Skeletal muscle cell (primary cell): ENCODE results near the gene IYD.

Experiments
- DNase-seq: peaks from one replicate; pipeline ENCODE4 v3.0.0-alpha.2; 2010; ENCODE audit warnings: low read depth
- H3K4me3 ChIP-seq: 2 replicates; pipeline ENCODE4 v1.5.1; 2011; ENCODE audit warnings: low read depth, mild to moderate bottlenecking, control low read depth, low read length, moderate library complexity

IYD gene, protein sequence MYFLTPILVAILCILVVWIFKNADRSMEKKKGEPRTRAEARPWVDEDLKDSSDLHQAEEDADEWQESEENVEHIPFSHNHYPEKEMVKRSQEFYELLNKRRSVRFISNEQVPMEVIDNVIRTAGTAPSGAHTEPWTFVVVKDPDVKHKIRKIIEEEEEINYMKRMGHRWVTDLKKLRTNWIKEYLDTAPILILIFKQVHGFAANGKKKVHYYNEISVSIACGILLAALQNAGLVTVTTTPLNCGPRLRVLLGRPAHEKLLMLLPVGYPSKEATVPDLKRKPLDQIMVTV

DNA sequence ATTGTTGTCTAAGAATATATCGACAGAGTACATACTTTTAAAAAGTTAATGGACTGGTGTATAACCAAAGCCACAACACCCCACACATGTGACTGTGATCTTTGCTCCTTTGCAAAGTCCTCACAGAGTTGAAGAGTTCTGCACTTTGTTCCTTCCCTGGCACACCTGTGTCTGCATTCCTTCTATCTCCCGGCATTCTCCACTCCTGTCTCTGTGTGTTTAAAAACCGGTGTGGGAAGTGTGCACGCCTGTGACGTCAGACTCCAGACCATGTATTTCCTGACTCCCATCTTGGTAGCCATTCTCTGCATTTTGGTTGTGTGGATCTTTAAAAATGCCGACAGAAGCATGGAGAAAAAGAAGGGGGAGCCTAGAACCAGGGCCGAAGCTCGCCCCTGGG lies at the start of gene IYD:
Gene IYD (plus strand): TSS at position 251 of the 400 bp plus-strand sequence. CDS start 20 bp downstream, at position 271.
- no peak for DNase-seq
- no peak within 1 kb of the TSS for H3K4me3 ChIP-seq

DNA sequence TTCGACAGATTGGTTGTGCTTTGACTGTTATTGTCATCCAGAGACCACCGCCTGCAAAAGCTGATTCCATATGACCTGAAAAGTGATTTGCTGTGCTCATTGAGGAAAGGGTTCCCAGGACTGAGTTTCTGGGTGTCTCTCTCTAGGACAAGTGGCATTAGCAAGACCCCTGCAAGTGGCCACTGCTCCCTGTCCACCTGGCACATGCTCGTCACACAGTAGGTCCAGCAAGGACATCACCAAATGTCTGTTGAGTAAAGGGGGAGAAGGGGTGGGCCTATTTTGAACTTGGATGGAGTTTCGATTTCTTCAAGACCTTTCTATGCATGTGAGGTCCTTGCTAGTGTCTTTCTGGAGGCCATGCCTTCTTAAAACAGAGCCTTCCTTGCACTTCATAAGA lies 48.9 kb upstream of the IYD start:
- no peak overlapping the region for H3K4me3 ChIP-seq
- DNase-seq: no peak

DNA sequence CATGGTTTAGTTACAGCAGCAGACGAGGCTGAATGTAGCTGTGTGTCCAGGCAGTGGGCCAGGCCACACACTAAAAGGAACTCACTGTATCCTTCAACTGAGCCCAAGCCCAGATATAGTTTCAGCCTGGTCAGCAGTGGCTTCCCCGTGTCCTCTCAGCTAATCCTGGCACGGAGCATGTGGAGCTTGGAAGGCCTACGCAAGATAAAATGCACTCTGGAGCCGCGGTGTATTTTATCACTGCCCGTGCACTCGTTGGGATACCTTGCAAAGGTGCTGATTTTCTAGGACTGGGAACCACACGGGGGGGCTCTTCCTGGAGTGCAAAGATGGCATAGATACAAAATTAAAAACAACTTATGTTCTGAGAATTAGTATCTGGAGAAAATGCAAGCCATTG lies 48.4 kb upstream of the IYD start:
- H3K4me3 ChIP-seq: no peak overlapping the region
- DNase-seq: peak; percentile 41

DNA sequence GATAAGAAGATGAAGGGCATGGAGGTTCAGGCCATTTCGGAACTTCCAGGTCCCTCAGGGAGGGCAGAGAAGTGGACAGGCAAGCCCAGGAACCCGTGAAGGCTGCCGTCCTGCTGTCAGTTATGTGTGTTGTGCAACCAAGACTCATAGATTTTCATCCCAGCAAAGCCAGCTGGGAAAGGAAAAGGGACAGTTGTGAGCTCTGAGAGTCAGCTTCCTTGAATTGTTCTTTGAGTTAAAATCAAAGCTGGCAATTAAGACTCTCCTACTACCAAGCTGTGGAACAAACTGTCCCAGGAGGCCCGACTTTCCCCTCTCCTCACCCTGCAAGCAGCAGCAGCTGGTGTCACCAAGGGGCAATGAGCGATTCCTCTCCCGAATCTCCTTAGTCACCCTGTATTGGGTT lies 46.3 kb upstream of the IYD start:
- H3K4me3 ChIP-seq: no peak overlapping the region
- DNase-seq: no peak

- H3K4me3 ChIP-seq: no peak overlapping the region
- DNase-seq: no peak
Observed at GRCh38 chr6:150323205-150323604, 45.6 kb upstream of the IYD start.

GRCh38 chr6:150324044-150324443 lies 44.8 kb upstream of the IYD start:
- H3K4me3 ChIP-seq: no peak overlapping the region
- DNase-seq: no peak

DNA sequence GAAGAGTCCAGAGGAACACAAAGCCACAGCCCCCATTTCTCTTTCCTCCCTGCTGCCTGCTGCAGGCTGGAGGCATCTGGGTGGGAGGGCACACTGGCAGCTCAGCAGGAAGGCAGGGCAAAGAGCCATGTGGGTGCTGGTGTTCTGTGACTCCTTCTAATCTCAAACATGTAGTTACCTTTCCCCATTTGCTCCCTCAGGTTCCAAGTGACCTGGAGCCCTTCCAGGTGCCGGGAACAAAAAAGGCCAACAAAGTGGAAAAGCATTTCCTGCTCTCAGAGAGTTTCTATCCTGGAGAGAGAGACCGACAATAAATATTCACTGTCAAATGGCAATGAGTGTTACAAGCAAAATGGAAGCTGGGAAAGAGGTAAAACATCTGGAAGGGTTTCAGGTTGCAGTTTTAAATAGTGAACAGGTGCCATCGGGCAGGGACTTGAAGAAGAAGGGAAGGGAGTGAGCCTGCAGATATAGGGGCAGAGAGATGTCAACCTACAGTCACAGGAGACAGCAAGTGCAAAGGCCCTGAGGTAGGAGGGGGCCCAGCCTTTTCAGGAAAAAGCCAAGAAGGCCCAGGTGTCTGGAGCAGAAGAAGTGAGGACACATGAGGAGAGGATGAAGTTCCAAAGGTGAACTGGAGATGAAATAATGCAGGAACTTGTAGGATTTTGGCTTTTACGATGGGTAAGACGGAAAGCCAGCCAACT lies 43.6 kb upstream of the IYD start:
- DNase-seq: no peak
- H3K4me3 ChIP-seq: no peak overlapping the region

DNA sequence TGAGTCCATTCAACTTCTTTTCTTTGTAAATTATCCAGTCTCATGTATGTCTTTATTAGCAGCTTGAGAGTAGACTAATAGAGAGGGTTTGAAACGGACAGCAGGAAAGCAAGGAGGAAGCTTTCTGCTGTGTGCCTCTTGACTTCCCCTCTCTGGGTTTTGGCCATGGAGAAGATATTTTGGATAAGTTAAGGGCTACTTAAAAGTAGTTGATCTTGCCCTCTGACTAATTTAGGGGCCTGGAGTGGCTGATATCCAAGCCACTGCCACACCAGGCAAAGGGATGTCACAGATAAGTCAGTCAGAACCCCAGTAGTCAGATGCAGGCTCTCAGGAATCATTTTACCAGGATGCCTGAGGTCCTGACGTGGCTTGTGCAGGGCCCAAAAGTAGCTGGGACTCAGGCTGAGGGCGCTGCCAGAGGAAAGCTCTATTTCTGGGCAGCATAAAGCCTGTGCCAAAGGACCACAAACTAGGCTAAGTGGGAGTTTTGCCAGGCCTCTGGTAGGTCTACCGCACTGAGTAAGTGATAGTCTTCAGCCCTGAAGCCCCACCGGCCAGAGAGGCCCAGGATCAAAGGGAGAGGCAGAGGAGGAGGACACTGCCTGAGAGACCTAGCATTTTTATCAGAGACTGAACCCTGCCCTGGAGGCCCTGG lies 41.6 kb upstream of the IYD start:
- no peak for DNase-seq
- H3K4me3 ChIP-seq: no peak overlapping the region

GRCh38 chr6:150328744-150329405 lies 39.9 kb upstream of the IYD start:
- no peak overlapping the region for H3K4me3 ChIP-seq
- DNase-seq: no peak

DNA sequence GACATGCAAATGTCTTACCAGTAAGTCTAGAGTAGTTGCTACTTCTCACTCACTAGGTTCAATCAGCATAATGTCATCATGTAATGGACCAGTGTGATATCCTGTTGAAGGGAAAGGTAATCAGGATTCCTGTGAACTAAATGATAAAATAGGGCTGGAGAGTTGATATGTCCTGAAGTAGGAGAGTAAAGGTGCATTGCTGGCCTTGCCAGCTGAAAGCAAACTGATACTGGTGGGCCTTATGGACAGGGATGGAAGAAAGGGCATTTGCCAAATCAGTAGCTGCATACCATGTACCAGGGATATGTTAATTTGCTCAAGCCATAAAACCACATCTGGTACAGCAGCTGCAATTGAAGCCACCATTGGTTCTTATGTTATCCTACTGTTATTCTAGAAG lies 37.5 kb upstream of the IYD start:
- H3K4me3 ChIP-seq: no peak overlapping the region
- DNase-seq: no peak

- H3K4me3 ChIP-seq: no peak overlapping the region
- no peak for DNase-seq
Observed at GRCh38 chr6:150332939-150333584, 35.8 kb upstream of the IYD start.

GRCh38 chr6:150333585-150333941 lies 35.2 kb upstream of the IYD start:
- no peak overlapping the region for H3K4me3 ChIP-seq
- no peak for DNase-seq

GRCh38 chr6:150334790-150335783 lies 33.7 kb upstream of the IYD start:
- peak; percentile 45 for DNase-seq

GRCh38 chr6:150336299-150336698 lies 32.5 kb upstream of the IYD start:
- H3K4me3 ChIP-seq: no peak overlapping the region
- no peak for DNase-seq

More at GRCh38 chr6:150334790-150335783, 33.7 kb upstream of the IYD start:
- no peak overlapping the region for H3K4me3 ChIP-seq

GRCh38 chr6:150336708-150337107 lies 32.1 kb upstream of the IYD start:
- no peak for DNase-seq
- no peak overlapping the region for H3K4me3 ChIP-seq

- no peak for DNase-seq
- H3K4me3 ChIP-seq: no peak overlapping the region
Observed at GRCh38 chr6:150342126-150342525, 26.7 kb upstream of the IYD start.

DNA sequence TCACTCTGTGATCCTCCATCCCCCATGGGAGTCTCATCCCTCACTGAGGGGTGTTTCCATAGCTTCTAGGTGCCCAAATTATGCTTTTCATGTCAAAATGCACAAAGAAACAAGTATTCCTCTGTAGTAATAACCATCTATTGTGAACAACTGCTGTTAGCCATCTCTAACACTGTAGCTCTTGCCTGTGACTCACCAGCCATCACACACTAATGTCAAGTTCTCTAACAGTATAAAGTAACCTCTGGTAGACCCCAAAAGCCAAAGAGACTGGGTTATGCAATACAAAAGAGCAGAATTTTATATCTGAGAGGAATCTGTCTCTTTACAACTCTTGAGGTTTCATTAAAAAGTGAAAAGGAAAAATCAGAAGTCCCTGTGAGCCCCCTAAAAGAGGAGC lies 25.4 kb upstream of the IYD start:
- peak; percentile 47 for DNase-seq

GRCh38 chr6:150345781-150346180 lies 23.0 kb upstream of the IYD start:
- DNase-seq: no peak
- H3K4me3 ChIP-seq: no peak overlapping the region

More for the DNA sequence above, 25.4 kb upstream of the IYD start:
- no peak overlapping the region for H3K4me3 ChIP-seq

DNA sequence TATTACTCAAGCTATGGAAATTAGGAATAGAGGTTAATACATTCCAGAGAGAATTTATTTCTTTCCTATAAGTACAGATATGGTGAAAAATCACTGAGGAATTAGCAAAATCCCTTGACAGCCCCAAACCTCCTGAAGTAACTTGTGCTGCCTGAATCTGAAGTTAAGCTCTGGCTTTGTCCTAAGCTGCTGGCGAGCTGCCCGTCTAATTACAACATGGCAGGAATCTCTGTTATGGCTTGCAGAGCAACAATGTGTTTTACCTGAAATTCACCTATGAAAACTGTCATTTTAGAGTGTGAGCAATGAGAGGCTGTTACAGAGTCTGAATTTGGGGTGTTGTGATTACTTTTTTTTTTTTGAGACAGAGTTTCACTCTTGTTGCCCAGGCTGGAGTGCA lies 22.5 kb upstream of the IYD start:
- no peak overlapping the region for H3K4me3 ChIP-seq
- no peak for DNase-seq
